Loucy (cell line): ENCODE results near the gene POLR3C.
A peak's percentile ranks its signal among the peaks of the same experiment; 100 is the strongest.

Experiments used
- H2AFZ ChIP-seq: fragments of 200-600 bp; sonication (generic); 2 replicates; pipeline ENCODE4 v1.6.0; 2016; ENCODE audit warnings: antibody characterized with exemption, mild to moderate bottlenecking, low read length, moderate library complexity
- H3F3A ChIP-seq: fragments of 200-600 bp; 2 replicates; pipeline ENCODE4 v1.6.0; 2016; ENCODE audit warnings: antibody characterized with exemption, low read depth, mild to moderate bottlenecking
- H3K27me3 ChIP-seq: fragments of 200-600 bp; sonication (generic); 2 replicates; pipeline ENCODE4 v1.6.1; 2014; ENCODE audit warnings: low read length, mild to moderate bottlenecking; ENCODE audit not compliant: insufficient read depth, poor library complexity, severe bottlenecking
- H3K36me3 ChIP-seq: fragments of 200-600 bp; sonication (generic); 2 replicates; pipeline ENCODE4 v1.6.1; 2016; ENCODE audit warnings: low read length; ENCODE audit not compliant: insufficient read depth
- H3K4me1 ChIP-seq: fragments of 200-600 bp; sonication (generic); 2 replicates; pipeline ENCODE4 v1.5.1; 2014; ENCODE audit warnings: low read length, mild to moderate bottlenecking; ENCODE audit not compliant: insufficient read depth, poor library complexity, severe bottlenecking
- H3K4me2 ChIP-seq: fragments of 200-600 bp; sonication (generic); 2 replicates; pipeline ENCODE4 v1.6.0; 2014; ENCODE audit warnings: antibody characterized with exemption, low read length, low read depth, mild to moderate bottlenecking; ENCODE audit not compliant: poor library complexity, severe bottlenecking
- H3K4me3 ChIP-seq: fragments of 200-600 bp; sonication (generic); 2 replicates; pipeline ENCODE4 v1.5.1; 2014; ENCODE audit warnings: low read length, mild to moderate bottlenecking, mixed read lengths; ENCODE audit not compliant: poor library complexity, severe bottlenecking
- H3K79me2 ChIP-seq: fragments of 200-600 bp; sonication (generic); 2 replicates; pipeline ENCODE4 v1.6.1; 2014; ENCODE audit warnings: low read length; ENCODE audit not compliant: insufficient read depth
- H3K9ac ChIP-seq: fragments of 200-600 bp; sonication (generic); 2 replicates; pipeline ENCODE4 v1.6.0; 2014; ENCODE audit warnings: mild to moderate bottlenecking, low read depth, low read length, moderate library complexity; ENCODE audit not compliant: poor library complexity, severe bottlenecking
- H3K9me2 ChIP-seq: fragments of 200-600 bp; sonication (generic); replicated peaks from 2 replicates; pipeline ENCODE4 v1.6.1; 2016; ENCODE audit warnings: low read depth, low read length, mixed read lengths
- H3K9me3 ChIP-seq: fragments of 200-600 bp; sonication (generic); 2 replicates; pipeline ENCODE4 v1.6.1; 2014; ENCODE audit warnings: mild to moderate bottlenecking, antibody characterized with exemption, low read length, low read depth; ENCODE audit not compliant: insufficient read depth
- H4K20me1 ChIP-seq: fragments of 200-600 bp; sonication (generic); 2 replicates; pipeline ENCODE4 v1.6.0; 2014; ENCODE audit warnings: antibody characterized with exemption, low read length, mild to moderate bottlenecking; ENCODE audit not compliant: insufficient read depth, poor library complexity, severe bottlenecking
- CTCF ChIP-seq: fragments of 200-600 bp; sonication (generic); conservative IDR thresholded peaks from 2 replicates; pipeline ENCODE4 v1.5.1; 2014; ENCODE audit warnings: mild to moderate bottlenecking, antibody characterized with exemption, low read length
- EZH2phosphoT487 ChIP-seq: fragments of 200-600 bp; IDR thresholded peaks from 2 replicates; pipeline ENCODE4 v1.6.1; 2018; ENCODE audit warnings: antibody characterized with exemption, mild to moderate bottlenecking, moderate library complexity, borderline replicate concordance

Gene POLR3C

GRCh38 chr1:145878724-145879123 lies 54.7 kb downstream of the POLR3C start:
- Histone ChIP-seq H3K79me2 (no peaks in the 10 kb centered on the region), H3K4me3 (no peak overlapping the region), H3K4me2 (no peak overlapping the region)

GRCh38 chr1:145879775-145880174 lies 55.8 kb downstream of the POLR3C start:
- Histone ChIP-seq H3K9ac (no peak overlapping the region), H3K4me3 (no peak overlapping the region), H3K9me3 (no peaks in the 10 kb centered on the region), H3F3A (no peaks in the 10 kb centered on the region), H3K36me3 (no peaks in the 10 kb centered on the region), H4K20me1 (no peaks in the 10 kb centered on the region), H3K4me1 (no peaks in the 10 kb centered on the region), H3K79me2 (no peaks in the 10 kb centered on the region), H3K27me3 (peaks cover 14% of the 10 kb centered on the region), H3K4me2 (no peak overlapping the region), H3K9me2 (no peaks in the 10 kb centered on the region), H2AFZ (peak overlapping the region; percentile 38; the same call in 1 of the 2 replicates)
- TF ChIP-seq CTCF, result no peak
- no peak for TF ChIP-seq EZH2phosphoT487

More at GRCh38 chr1:145878724-145879123, 54.7 kb downstream of the POLR3C start:
- H4K20me1 ChIP-seq, result no peaks in the 10 kb centered on the region
- H3K9me2 ChIP-seq, result no peaks in the 10 kb centered on the region
- no peaks in the 10 kb centered on the region for H3K36me3 ChIP-seq
- peaks cover 4% of the 10 kb centered on the region for H3K27me3 ChIP-seq
- H2AFZ ChIP-seq, result no peak overlapping the region
- no peaks in the 10 kb centered on the region for H3K4me1 ChIP-seq
- H3K9ac ChIP-seq, result no peak overlapping the region
- no peaks in the 10 kb centered on the region for H3K9me3 ChIP-seq
- no peaks in the 10 kb centered on the region for H3F3A ChIP-seq
- TF ChIP-seq EZH2phosphoT487 (no peak), CTCF (no peak)

GRCh38 chr1:145884675-145885074 lies 60.7 kb downstream of the POLR3C start:
- Histone ChIP-seq H3K9me3 (no peaks in the 10 kb centered on the region), H2AFZ (no peak overlapping the region)

More at GRCh38 chr1:145884675-145885074, 60.7 kb downstream of the POLR3C start:
- no peak overlapping the region for H3K4me2 ChIP-seq
- peaks cover 19% of the 10 kb centered on the region for H3K27me3 ChIP-seq
- H3K36me3 ChIP-seq, result no peaks in the 10 kb centered on the region
- H3K4me1 ChIP-seq, result peaks cover 5% of the 10 kb centered on the region
- no peak for TF ChIP-seq EZH2phosphoT487
- TF ChIP-seq CTCF, result no peak
- no peaks in the 10 kb centered on the region for H3F3A ChIP-seq
- H3K9me2 ChIP-seq, result no peaks in the 10 kb centered on the region
- H3K9ac ChIP-seq, result no peak overlapping the region
- no peaks in the 10 kb centered on the region for H3K79me2 ChIP-seq
- H3K4me3 ChIP-seq, result no peak overlapping the region
- H4K20me1 ChIP-seq, result no peaks in the 10 kb centered on the region
